ENCODE results near the gene PRKCH. TPM values are rescaled to one million over a fixed set of nuclear protein-coding genes. Genes with fewer than 3 reads are reported as not detected.

PRKCH gene
- total RNA-seq, 1 experiment from 2014 or later = 2.7 TPM

DNA sequence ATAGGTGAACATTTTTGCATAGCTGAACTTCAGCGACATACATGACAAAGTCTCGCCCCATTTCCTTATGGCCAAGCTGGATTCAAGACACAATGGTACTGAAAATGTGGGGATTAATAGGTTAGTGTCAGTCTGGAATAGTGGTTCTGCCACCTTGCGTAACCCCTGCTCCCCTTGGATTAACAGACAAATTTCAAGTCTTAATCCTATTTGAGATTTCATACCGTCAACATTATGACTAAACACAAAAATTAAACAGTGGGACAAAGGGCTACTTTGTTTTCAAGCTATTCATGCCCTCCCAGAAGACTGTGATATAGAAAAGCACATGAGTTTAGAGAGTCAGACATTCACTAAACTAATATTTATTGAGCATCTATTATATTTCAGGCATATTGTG, 235.1 kb downstream of the PRKCH start:
- CTCF ChIA-PET = no interaction called here

DNA sequence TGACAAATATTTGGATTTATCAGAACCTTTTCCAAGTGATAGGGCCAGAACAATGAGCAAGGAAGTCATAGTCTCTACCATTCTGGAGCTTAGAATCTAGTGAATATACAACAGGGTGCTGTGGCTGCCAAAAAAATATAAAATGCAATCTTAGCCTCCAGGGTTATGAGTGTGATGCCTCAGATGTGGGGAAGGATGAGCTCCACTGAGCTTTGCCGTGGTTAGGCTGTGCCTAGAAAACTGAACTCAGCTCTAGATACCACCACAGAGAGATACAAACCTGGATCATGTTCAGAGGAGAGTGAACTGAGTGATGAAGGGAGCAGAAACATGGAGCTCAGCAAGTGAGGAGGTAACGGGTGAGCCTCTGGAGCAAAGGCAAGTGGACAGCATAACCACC, 235.9 kb downstream of the PRKCH start:
- H3K27ac ChIP-seq (ENCODE audit: low read length) = no peak overlapping the region
- ChIA-PET POLR2A (no interaction called here), CTCF (no interaction called here)
- no peak overlapping the region for H3K4me3 ChIP-seq (ENCODE audit: low read depth in 2 of 2, low read length in 2 of 2)
- DNase-seq (ENCODE audit: low read depth, low spot score) = no peak
- ATAC-seq = no peak
- H3K27me3 ChIP-seq (ENCODE audit: control insufficient read depth, insufficient read depth, low read length) = no peaks in the 10 kb centered on the region
- no TSS peak for BruUV-seq (replicated peaks)
- TF ChIP-seq TCF7L2 (IDR thresholded peaks at IDR 0.05; ENCODE audit: low read depth, low read length) (no peak), SIN3A (IDR thresholded peaks at IDR 0.05; ENCODE audit: borderline replicate concordance, insufficient read depth, low read depth, low read length) (no peak), POLR2AphosphoS5 (IDR thresholded peaks at IDR 0.05; ENCODE audit: low read depth, low read length) (no peak)
- TF ChIP-seq, protein P1, sequence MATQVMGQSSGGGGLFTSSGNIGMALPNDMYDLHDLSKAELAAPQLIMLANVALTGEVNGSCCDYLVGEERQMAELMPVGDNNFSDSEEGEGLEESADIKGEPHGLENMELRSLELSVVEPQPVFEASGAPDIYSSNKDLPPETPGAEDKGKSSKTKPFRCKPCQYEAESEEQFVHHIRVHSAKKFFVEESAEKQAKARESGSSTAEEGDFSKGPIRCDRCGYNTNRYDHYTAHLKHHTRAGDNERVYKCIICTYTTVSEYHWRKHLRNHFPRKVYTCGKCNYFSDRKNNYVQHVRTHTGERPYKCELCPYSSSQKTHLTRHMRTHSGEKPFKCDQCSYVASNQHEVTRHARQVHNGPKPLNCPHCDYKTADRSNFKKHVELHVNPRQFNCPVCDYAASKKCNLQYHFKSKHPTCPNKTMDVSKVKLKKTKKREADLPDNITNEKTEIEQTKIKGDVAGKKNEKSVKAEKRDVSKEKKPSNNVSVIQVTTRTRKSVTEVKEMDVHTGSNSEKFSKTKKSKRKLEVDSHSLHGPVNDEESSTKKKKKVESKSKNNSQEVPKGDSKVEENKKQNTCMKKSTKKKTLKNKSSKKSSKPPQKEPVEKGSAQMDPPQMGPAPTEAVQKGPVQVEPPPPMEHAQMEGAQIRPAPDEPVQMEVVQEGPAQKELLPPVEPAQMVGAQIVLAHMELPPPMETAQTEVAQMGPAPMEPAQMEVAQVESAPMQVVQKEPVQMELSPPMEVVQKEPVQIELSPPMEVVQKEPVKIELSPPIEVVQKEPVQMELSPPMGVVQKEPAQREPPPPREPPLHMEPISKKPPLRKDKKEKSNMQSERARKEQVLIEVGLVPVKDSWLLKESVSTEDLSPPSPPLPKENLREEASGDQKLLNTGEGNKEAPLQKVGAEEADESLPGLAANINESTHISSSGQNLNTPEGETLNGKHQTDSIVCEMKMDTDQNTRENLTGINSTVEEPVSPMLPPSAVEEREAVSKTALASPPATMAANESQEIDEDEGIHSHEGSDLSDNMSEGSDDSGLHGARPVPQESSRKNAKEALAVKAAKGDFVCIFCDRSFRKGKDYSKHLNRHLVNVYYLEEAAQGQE (IDR thresholded peaks at IDR 0.05; ENCODE audit: insufficient read depth in 1 of 2, low read depth in 2 of 2, low read length in 1 of 2) = no peak
- TF ChIP-seq, protein P2, sequence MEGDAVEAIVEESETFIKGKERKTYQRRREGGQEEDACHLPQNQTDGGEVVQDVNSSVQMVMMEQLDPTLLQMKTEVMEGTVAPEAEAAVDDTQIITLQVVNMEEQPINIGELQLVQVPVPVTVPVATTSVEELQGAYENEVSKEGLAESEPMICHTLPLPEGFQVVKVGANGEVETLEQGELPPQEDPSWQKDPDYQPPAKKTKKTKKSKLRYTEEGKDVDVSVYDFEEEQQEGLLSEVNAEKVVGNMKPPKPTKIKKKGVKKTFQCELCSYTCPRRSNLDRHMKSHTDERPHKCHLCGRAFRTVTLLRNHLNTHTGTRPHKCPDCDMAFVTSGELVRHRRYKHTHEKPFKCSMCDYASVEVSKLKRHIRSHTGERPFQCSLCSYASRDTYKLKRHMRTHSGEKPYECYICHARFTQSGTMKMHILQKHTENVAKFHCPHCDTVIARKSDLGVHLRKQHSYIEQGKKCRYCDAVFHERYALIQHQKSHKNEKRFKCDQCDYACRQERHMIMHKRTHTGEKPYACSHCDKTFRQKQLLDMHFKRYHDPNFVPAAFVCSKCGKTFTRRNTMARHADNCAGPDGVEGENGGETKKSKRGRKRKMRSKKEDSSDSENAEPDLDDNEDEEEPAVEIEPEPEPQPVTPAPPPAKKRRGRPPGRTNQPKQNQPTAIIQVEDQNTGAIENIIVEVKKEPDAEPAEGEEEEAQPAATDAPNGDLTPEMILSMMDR (IDR thresholded peaks at IDR 0.05) = no peak
- intact Hi-C loops (cut with micrococcal nuclease; ENCODE audit: unreplicated experiment) = no loop called here
- in situ Hi-C loops (cut with HindIII; ENCODE audit: low pct_unique_long_range_greater_than_20kb, low sequenced_read_pairs) = no loop called here
- H3K9me3 ChIP-seq (ENCODE audit: control insufficient read depth, insufficient read depth, low read depth, low read length) = no peaks in the 10 kb centered on the region
- no peaks in the 10 kb centered on the region for H3K36me3 ChIP-seq (ENCODE audit: control insufficient read depth, insufficient read depth, low read length)
- H3K4me1 ChIP-seq (ENCODE audit: control insufficient read depth, insufficient read depth, low read length) = peaks cover 17% of the 10 kb centered on the region

More for the DNA sequence above, 235.1 kb downstream of the PRKCH start:
- H3K4me1 ChIP-seq (ENCODE audit: control insufficient read depth, insufficient read depth, low read length) = peaks cover 10% of the 10 kb centered on the region
- H3K27me3 ChIP-seq (ENCODE audit: control insufficient read depth, insufficient read depth, low read length) = no peaks in the 10 kb centered on the region
- no peaks in the 10 kb centered on the region for H3K36me3 ChIP-seq (ENCODE audit: control insufficient read depth, insufficient read depth, low read length)
- DNase-seq (ENCODE audit: low read depth, low spot score) (no peak), ATAC-seq (no peak)
- no TSS peak for BruUV-seq (replicated peaks)
- intact Hi-C loops (cut with micrococcal nuclease; ENCODE audit: unreplicated experiment) = no loop called here
- in situ Hi-C loops (cut with HindIII; ENCODE audit: low pct_unique_long_range_greater_than_20kb, low sequenced_read_pairs) = no loop called here
- TF ChIP-seq, protein P1 (IDR thresholded peaks at IDR 0.05; ENCODE audit: insufficient read depth in 1 of 2, low read depth in 2 of 2, low read length in 1 of 2) = no peak
- TF ChIP-seq SIN3A (IDR thresholded peaks at IDR 0.05; ENCODE audit: borderline replicate concordance, insufficient read depth, low read depth, low read length) (no peak), TCF7L2 (IDR thresholded peaks at IDR 0.05; ENCODE audit: low read depth, low read length) (no peak), POLR2AphosphoS5 (IDR thresholded peaks at IDR 0.05; ENCODE audit: low read depth, low read length) (no peak)
- TF ChIP-seq, protein P2 (IDR thresholded peaks at IDR 0.05) = no peak
- H3K27ac ChIP-seq (ENCODE audit: low read length) = no peak overlapping the region
- POLR2A ChIA-PET = no interaction called here
- H3K4me3 ChIP-seq (ENCODE audit: low read depth in 2 of 2, low read length in 2 of 2) = no peak overlapping the region
- no peaks in the 10 kb centered on the region for H3K9me3 ChIP-seq (ENCODE audit: control insufficient read depth, insufficient read depth, low read depth, low read length)

Data from Panc1 (cell line).